GM18858 (cell line): ENCODE results near the gene PEX1.
"Not testable (repeated sequence)": the region's sequence is repeated elsewhere in the genome, so short reads cannot be mapped to it uniquely, and the experiment has no call there.

ENCODE experiments used
- ATAC-seq: cut with Tn5 transposase; IDR thresholded peaks from one replicate; pipeline ENCODE4 v1.9.1; 2021; ENCODE audit not compliant: unreplicated experiment

Gene PEX1

GRCh38 chr7:92461027-92462003, 67.0 kb downstream of the PEX1 start:
- ATAC-seq = peak; percentile 72

- no peak for ATAC-seq
These were observed 67.8 kb downstream of the PEX1 start for GRCh38 chr7:92460510-92460909.

GRCh38 chr7:92460109-92460508, 68.2 kb downstream of the PEX1 start:
- ATAC-seq = no peak

- no peak for ATAC-seq
These were observed 72.1 kb downstream of the PEX1 start for GRCh38 chr7:92456236-92456635.

GRCh38 chr7:92451645-92452044, 76.7 kb downstream of the PEX1 start:
- ATAC-seq = no peak

- peak; percentile 33 for ATAC-seq
These were observed 80.0 kb downstream of the PEX1 start for GRCh38 chr7:92448205-92448747.

- peak; percentile 84 for ATAC-seq
These were observed 80.7 kb downstream of the PEX1 start, which contains the start of gene GATAD1 for GRCh38 chr7:92447345-92448204. GATAD1 (plus strand) TSS chr7:92447482; CDS start chr7:92447730, 248 bp downstream.

- no peak for ATAC-seq
These were observed 81.4 kb downstream of the PEX1 start for GRCh38 chr7:92446869-92447344.

- ATAC-seq = not testable (repeated sequence)
These were observed 85.6 kb downstream of the PEX1 start for GRCh38 chr7:92442720-92443119.

- no peak for ATAC-seq
These were observed 90.3 kb downstream of the PEX1 start for GRCh38 chr7:92437956-92438491.
